GM10847 (cell line): ENCODE data around the gene TBCE.

Experiments
- POLR2A ChIP-seq: IDR thresholded peaks from 2 replicates; pipeline ENCODE4 v1.6.1; 2011; ENCODE audit not compliant: insufficient read length; ENCODE audit errors: extremely low read depth

The TBCE gene

DNA sequence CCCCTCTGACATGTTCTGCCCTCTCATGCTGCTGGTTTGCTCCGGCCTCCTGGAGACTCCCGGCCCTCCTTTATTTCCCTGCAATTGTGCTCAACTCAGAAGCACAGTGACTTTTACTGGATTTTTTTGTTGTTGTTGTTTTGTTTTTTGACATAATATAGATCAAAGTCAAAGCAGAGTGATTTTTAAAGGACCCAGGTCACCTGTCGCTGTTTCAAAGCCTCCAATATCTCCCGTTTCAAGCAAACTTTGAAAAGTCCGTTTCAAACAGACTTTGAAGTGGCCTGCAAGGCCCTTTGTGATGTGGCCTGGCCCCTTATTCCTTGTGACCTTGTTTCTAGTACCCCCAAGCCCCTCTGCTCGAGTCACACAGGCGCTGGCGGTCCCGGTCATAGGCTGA is 58.1 kb downstream of the TBCE start:
- TF ChIP-seq POLR2A: no peak

DNA sequence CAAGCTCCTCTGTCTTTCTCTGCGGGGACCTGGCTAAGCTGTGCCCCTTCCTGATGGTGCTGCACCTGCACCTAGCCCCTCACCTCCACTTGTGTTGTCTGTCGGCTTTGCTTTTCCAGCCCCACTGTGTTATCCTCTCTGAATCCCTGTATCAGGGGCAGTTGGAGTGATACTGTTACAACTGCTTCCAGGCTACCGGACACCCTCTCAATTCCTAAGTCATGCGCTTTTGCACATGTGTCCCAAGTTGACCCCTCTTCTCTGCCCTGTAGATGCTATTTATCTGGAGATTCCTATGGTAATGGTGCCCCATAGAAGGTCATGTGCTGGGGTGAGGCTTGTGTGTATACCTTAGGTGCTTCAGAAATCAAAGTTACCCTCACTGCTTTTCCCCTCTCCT is 58.9 kb downstream of the TBCE start:
- TF ChIP-seq POLR2A: no peak

- no peak for TF ChIP-seq POLR2A
These were observed 59.5 kb downstream of the TBCE start for GRCh38 chr1:235426680-235427079.

DNA sequence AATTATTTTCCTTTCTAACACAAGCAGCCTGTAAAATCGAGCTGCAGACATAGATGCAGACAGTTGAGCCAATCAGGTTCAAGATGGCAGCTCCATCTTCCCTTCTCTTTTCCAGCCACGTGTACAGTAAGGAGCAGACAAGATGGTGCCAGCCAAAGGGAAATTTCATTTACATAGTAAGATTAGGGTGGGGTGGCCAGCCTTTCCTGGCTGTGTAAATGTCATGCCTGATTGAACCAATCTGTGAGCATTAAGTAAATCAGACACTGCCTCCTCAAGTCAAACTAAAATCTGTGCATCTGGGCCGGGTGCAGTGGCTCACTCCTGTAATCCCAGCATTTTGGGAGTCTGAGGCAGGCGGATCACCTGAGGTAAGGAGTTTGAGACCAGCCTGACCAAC is 60.2 kb downstream of the TBCE start:
- TF ChIP-seq POLR2A: no peak

GRCh38 chr1:235429143-235429542 is 61.9 kb downstream of the TBCE start:
- no peak for TF ChIP-seq POLR2A

DNA sequence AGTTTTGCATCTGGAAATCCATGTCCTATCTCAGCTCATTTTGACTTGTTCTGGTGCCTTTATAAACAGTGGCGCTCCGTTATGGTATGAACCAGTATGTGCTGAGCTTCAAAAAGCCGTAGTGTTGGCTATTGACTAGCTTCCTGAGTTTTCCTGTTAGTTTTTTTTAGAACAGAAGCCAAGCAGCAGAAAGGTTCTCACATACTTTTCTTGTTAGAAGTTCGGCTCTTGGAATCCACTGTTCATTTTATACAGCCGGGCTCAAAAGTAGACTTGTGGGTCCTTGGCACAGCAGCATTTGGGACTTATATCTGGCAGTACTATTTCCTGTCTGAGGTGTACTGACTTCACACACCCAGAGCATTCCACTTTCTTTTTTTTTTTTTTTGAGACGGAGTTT is 63.8 kb downstream of the TBCE start:
- TF ChIP-seq POLR2A: no peak

GRCh38 chr1:235434001-235434400 is 66.8 kb downstream of the TBCE start:
- no peak for TF ChIP-seq POLR2A

DNA sequence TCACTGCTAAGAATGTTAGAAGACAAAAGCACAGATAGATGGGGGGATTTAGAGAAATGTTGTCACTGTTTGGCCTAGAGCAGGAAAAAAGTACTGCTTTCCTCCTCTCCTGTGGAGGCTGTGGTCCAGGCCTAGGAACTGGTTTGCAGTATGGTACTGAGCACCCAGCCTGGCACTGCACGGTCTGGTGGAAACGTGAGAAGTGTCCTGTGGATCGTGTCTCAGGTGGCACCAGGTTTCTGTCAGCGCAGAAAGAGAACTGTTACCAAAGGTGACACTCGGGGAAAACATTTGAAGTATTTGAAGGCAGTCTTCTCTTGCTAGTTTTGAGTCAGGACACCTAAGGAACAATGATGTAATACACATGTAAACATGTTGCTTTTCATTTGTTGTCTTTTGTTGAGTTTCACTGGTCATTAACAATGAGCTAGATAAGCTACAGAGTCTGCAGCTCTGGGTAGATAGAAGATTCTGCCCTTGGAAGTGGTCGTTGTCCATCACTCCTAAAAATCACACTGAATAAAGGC is 74.0 kb downstream of the TBCE start:
- no peak for TF ChIP-seq POLR2A

DNA sequence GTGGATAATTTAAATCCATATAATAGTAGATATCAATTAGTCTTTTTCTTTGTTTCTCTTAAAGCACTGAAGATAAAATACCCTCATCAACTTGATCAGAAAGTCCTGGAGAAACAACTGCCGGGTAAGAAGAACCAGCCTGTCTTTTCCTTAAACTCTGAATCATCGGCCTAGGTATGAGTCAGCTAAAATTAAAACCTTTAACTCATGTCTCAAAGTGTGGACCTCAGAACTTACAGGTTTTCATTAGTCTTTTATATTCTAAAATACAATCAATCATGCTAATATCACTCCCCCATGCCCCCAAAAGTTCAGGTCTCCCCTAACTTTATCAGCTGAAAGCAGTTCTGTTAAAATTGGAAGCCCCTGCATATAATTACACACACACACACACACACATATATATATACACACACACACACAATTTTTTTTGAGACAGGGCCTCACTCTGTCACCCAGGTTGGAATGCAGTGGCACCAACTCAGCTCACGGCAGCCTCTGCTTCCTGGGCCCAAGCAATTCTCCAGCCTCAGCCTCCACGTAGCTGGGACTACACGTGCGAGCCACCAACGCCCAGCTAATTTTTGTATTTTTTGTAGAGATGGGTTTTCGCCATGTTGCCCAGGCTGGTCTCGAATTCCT is 75.7 kb downstream of the TBCE start:
- no peak for TF ChIP-seq POLR2A

DNA sequence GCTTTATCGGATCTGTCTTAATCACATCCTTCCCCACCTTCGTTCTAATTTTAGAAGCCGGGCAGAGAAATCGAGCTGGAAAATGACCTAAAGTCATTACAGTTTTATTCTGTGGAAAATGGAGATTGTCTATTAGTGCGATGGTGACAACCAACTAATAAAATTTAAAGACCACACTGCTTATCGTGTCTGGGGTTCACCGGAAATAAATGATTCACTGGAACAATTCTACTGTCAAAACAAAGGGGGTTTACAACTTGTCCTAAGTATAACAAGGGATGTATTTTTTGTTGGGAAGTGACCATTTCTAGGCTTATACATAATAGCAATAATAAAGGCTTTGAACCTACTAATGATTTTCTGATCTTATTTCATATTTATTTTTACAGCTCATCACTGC is 81.4 kb downstream of the TBCE start:
- no peak for TF ChIP-seq POLR2A

DNA sequence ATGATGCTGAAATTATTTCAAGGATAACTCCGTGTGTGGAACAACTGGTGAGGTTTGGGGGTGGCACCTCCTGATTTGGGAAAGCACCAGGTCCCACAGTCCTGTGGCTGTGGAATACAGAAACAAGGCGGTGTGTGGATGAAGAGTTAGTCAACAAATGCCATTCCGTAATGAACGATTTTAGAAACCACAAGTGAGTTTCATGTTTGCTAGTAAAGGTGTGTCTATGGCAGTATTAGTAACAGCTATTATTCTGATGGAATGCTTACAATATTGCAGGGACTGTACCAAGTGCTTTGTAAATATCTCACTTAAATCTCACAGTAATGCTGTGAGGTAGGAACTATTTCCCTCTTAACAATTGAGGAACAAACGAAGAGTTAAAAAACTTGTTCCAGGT is 83.2 kb downstream of the TBCE start:
- TF ChIP-seq POLR2A: no peak

DNA sequence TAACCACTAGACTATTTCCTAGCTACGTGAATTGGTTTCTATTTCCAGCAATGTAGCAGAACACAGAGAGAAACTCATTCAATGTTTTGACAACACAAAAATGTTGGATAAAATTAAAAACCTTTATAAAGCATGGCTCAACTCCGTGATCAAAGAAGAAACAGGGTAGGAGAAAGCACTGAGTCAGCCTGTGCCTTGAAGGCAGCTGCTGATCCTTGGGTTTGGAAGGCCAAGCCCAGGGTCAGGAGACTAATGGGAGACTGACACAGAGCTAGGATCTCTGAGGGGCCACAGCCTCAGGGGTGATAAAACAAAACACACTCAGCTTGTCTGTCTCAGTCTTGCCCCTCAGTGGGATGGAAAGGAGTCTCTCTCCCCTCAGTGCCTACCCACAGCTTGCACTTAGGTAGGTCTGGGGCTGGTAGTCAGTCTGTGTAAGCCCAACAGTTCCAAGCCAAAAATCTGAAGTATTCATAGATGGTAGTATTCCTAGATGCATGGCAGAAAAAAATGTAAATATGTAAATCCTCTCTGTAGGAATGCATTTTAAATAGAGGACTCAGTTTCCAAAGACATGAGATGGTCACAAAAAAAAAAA is 83.8 kb downstream of the TBCE start:
- no peak for TF ChIP-seq POLR2A

GRCh38 chr1:235454021-235454420 is 86.8 kb downstream of the TBCE start:
- TF ChIP-seq POLR2A: no peak

DNA sequence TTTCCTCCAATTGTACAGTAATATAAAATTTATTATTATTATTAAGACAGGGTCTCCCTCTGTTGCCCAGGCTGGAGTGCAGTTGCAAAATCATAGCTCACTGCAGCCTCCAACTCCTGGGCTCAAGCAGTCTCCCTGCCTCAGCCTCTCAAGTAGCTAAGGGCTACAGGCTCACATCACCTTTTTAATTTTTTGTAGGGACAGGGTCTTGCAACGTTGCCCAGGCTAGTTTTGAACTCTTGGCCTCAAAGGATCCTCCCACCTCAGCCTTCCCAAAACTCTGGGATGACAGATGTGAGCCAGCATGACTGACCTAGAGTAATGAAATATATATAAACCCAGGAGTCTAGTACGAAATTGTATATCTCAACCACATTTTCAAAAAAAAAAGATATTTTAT is 87.9 kb downstream of the TBCE start:
- no peak for TF ChIP-seq POLR2A

DNA sequence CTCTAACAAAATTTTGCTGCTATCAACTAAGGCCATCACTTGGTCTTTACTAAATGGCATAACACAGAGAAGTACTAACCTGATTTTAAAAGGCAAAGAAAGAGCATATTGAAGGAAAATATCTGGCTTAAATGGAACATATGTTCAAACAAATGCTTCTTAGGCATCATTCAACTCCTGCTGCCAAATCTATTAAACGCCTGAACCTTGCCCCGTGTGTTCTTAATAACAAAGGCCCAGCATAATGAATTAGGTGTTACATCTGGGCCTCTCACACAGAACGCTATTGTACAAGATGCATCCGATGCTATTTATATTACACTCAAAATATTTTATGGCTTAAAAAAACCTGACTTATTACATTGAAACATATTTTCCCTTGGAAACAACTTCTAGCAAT is 88.6 kb downstream of the TBCE start:
- no peak for TF ChIP-seq POLR2A

GRCh38 chr1:235460770-235461169 is 93.5 kb downstream of the TBCE start:
- no peak for TF ChIP-seq POLR2A

GRCh38 chr1:235461954-235462353 is 94.7 kb downstream of the TBCE start:
- TF ChIP-seq POLR2A: no peak
